Measurements from ENCODE around the gene SIPA1.
"Not testable (repeated sequence)": the region's sequence is repeated elsewhere in the genome, so short reads cannot be mapped to it uniquely, and the experiment has no call there.

SIPA1 gene

GRCh38 chr11:65654375-65655349 lies 16.8 kb downstream of the SIPA1 start:
- DNase-seq (ENCODE audit: extremely low spot score, insufficient read length, low read depth) (no peak), FAIRE-seq (no peak)

- FAIRE-seq = no peak
- no peak for DNase-seq (ENCODE audit: extremely low spot score, insufficient read length, low read depth)
These were observed 17.9 kb downstream of the SIPA1 start for GRCh38 chr11:65655570-65656332.

- DNase-seq (ENCODE audit: extremely low spot score, insufficient read length, low read depth) = no peak
- no peak for FAIRE-seq
These were observed 19.5 kb downstream of the SIPA1 start for GRCh38 chr11:65657426-65657825.

- FAIRE-seq (no peak), DNase-seq (ENCODE audit: extremely low spot score, insufficient read length, low read depth) (no peak)
These were observed 20.5 kb downstream of the SIPA1 start for GRCh38 chr11:65658174-65659021.

- DNase-seq (ENCODE audit: extremely low spot score, insufficient read length, low read depth) (no peak), FAIRE-seq (no peak)
These were observed 22.1 kb downstream of the SIPA1 start for GRCh38 chr11:65660038-65660437.

- not testable (repeated sequence) for DNase-seq (ENCODE audit: extremely low spot score, insufficient read length, low read depth); FAIRE-seq
These were observed 23.0 kb downstream of the SIPA1 start for GRCh38 chr11:65660908-65661307.

GRCh38 chr11:65661599-65662246 lies 23.8 kb downstream of the SIPA1 start:
- DNase-seq (ENCODE audit: extremely low spot score, insufficient read length, low read depth) (no peak), FAIRE-seq (no peak)

- DNase-seq (ENCODE audit: extremely low spot score, insufficient read length, low read depth) (no peak), FAIRE-seq (no peak)
These were observed 24.4 kb downstream of the SIPA1 start for GRCh38 chr11:65662247-65662798.

- FAIRE-seq = peak; percentile 73
- peak; percentile 89 for DNase-seq (ENCODE audit: extremely low spot score, insufficient read length, low read depth)
These were observed 25.1 kb downstream of the SIPA1 start, which contains the start of gene RELA for GRCh38 chr11:65662799-65663638. RELA (minus strand) TSS chr11:65662916; CDS start chr11:65662832, 84 bp downstream.

GRCh38 chr11:65663639-65664200 lies 25.8 kb downstream of the SIPA1 start:
- DNase-seq (ENCODE audit: extremely low spot score, insufficient read length, low read depth) (no peak), FAIRE-seq (peak; percentile 82)

- DNase-seq (ENCODE audit: extremely low spot score, insufficient read length, low read depth) (no peak), FAIRE-seq (peak; percentile 33)
These were observed 34.4 kb downstream of the SIPA1 start for GRCh38 chr11:65672180-65672860.

- no peak for DNase-seq (ENCODE audit: extremely low spot score, insufficient read length, low read depth)
- no peak for FAIRE-seq
These were observed 35.1 kb downstream of the SIPA1 start for GRCh38 chr11:65672982-65673381.

- FAIRE-seq = no peak
- DNase-seq (ENCODE audit: extremely low spot score, insufficient read length, low read depth) = no peak
These were observed 42.4 kb downstream of the SIPA1 start for GRCh38 chr11:65680192-65680743.

- not testable (repeated sequence) for FAIRE-seq; DNase-seq (ENCODE audit: extremely low spot score, insufficient read length, low read depth)
These were observed 45.6 kb downstream of the SIPA1 start for GRCh38 chr11:65683480-65683879.

GRCh38 chr11:65685981-65686380 lies 48.1 kb downstream of the SIPA1 start:
- DNase-seq (ENCODE audit: extremely low spot score, insufficient read length, low read depth) (no peak), FAIRE-seq (no peak)

- FAIRE-seq; DNase-seq (ENCODE audit: extremely low spot score, insufficient read length, low read depth): not testable (repeated sequence)
These were observed 53.9 kb downstream of the SIPA1 start for GRCh38 chr11:65691847-65692246.

- no peak for DNase-seq (ENCODE audit: extremely low spot score, insufficient read length, low read depth)
- FAIRE-seq = no peak
These were observed 54.5 kb downstream of the SIPA1 start for GRCh38 chr11:65692367-65692766.

Measured in GM18507 (cell line).